GM12801 (cell line): ENCODE results near the gene RBBP7.

Source experiments
- CTCF ChIP-seq: IDR thresholded peaks from one replicate; pipeline ENCODE4 v1.5.1; 2011; ENCODE audit warnings: control low read depth; ENCODE audit not compliant: insufficient read length; ENCODE audit errors: extremely low read depth

Gene RBBP7

GRCh38 chrX:16834806-16835205 is 35.4 kb downstream of the RBBP7 start:
- no peak for TF ChIP-seq CTCF

GRCh38 chrX:16832301-16832700 is 37.9 kb downstream of the RBBP7 start:
- TF ChIP-seq CTCF: no peak

- no peak for TF ChIP-seq CTCF
Observed at GRCh38 chrX:16828124-16828908, 41.8 kb downstream of the RBBP7 start.

- TF ChIP-seq CTCF: no peak
Observed at GRCh38 chrX:16827225-16827624, 42.9 kb downstream of the RBBP7 start.

- TF ChIP-seq CTCF: no peak
Observed at GRCh38 chrX:16826207-16826606, 44.0 kb downstream of the RBBP7 start.

GRCh38 chrX:16825264-16826035 is 44.7 kb downstream of the RBBP7 start:
- TF ChIP-seq CTCF: no peak

GRCh38 chrX:16822723-16823122 is 47.4 kb downstream of the RBBP7 start:
- TF ChIP-seq CTCF: no peak
